A549 (cell line): ENCODE results near the gene ARPC5L.

Experiments used
- CBX8 ChIP-seq: fragments of 200-600 bp; sonication (generic); IDR thresholded peaks from 2 replicates; pipeline ENCODE4 v1.6.1; 2016
- CEBPB ChIP-seq, 2 experiments: fragments of >200 bp in 1 of 2; sonication (Bioruptor Twin) in 1 of 2; formaldehyde crosslinking in 1 of 2; IDR thresholded peaks; 2 replicates each; pipeline ENCODE4 v1.6.1; 2012 to 2016
- HEYL ChIP-seq: fragments of 250-450 bp; sonication (Bioruptor Pico); IDR thresholded peaks from 2 replicates; pipeline ENCODE4 v1.8.0; 2021; ENCODE audit warnings: mild to moderate bottlenecking, moderate library complexity
- MAFK ChIP-seq: fragments of 450-650 bp; IDR thresholded peaks from 2 replicates; pipeline ENCODE4 v1.6.1; 2014; ENCODE audit not compliant: partially characterized antibody
- POLR2A ChIP-seq: IDR thresholded peaks from 2 replicates; pipeline ENCODE4 v1.6.1; 2012; ENCODE audit warnings: mild to moderate bottlenecking, low read length
- RFX5 ChIP-seq: fragments of 450-650 bp; IDR thresholded peaks from 2 replicates; pipeline ENCODE4 v1.7.1; 2014; ENCODE audit warnings: antibody characterized with exemption, mild to moderate bottlenecking, moderate library complexity
- SREBF2 ChIP-seq: fragments of 450-650 bp; IDR thresholded peaks from 2 replicates; pipeline ENCODE4 v1.6.1; 2014; ENCODE audit warnings: mild to moderate bottlenecking, moderate library complexity
- ZFP36 ChIP-seq: fragments of 450-650 bp; IDR thresholded peaks from 2 replicates; pipeline ENCODE4 v1.6.1; 2014; ENCODE audit warnings: borderline replicate concordance; ENCODE audit not compliant: partially characterized antibody
- TF ChIP-seq, protein P1 (sequence below): fragments of >200 bp; sonication (Bioruptor Twin); formaldehyde crosslinking; IDR thresholded peaks from 3 replicates; pipeline ENCODE4 v1.5.1; 2016
- TF ChIP-seq, protein P2 (sequence below): fragments of 450-650 bp; IDR thresholded peaks from 2 replicates; pipeline ENCODE4 v1.6.1; 2014; ENCODE audit warnings: antibody characterized with exemption
- TF ChIP-seq, protein P3 (sequence below): IDR thresholded peaks from 2 replicates; pipeline ENCODE4 v1.6.1; 2012
- TF ChIP-seq, protein P4 (sequence below): fragments of 200-600 bp; sonication (generic); IDR thresholded peaks from 2 replicates; pipeline ENCODE4 v1.6.1; 2016; ENCODE audit warnings: antibody characterized with exemption, mild to moderate bottlenecking, moderate library complexity

DNA sequence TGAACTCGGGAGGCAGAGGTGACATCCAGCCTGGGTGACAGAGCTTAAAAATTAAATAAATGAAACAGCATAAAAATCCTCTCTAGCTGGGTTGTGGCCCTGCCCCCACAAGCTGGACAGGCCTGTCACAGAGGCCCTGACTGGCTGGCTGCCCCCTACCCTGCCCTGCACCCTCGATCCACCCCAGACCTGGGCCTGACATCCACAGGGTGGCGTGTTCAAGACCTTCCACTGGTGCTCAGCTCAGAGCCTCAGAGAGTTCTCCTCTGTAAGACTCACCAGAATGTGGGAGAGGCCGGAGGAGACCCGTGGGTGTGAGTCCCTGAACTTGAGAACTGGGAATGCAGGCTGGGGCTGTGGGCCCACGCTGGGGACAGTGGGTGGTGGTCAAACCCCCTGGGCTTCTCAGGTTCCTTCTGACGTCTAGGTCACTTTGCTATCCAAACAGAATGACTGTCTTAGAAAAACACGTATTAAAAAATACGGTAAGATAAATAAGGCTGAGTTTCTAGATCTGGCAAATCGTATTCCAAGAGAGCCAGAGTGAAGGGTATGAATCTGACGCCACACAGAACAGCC, 18.4 kb upstream of the ARPC5L start:
- TF ChIP-seq RFX5 (no peak), CEBPB (IDR thresholded peaks at IDR 0.05) (no peak), POLR2A (no peak), SREBF2 (no peak), ZFP36 (no peak), HEYL (CRISPR knock-in tag) (no peak), CBX8 (no peak), MAFK (no peak)
- TF ChIP-seq, protein P1, sequence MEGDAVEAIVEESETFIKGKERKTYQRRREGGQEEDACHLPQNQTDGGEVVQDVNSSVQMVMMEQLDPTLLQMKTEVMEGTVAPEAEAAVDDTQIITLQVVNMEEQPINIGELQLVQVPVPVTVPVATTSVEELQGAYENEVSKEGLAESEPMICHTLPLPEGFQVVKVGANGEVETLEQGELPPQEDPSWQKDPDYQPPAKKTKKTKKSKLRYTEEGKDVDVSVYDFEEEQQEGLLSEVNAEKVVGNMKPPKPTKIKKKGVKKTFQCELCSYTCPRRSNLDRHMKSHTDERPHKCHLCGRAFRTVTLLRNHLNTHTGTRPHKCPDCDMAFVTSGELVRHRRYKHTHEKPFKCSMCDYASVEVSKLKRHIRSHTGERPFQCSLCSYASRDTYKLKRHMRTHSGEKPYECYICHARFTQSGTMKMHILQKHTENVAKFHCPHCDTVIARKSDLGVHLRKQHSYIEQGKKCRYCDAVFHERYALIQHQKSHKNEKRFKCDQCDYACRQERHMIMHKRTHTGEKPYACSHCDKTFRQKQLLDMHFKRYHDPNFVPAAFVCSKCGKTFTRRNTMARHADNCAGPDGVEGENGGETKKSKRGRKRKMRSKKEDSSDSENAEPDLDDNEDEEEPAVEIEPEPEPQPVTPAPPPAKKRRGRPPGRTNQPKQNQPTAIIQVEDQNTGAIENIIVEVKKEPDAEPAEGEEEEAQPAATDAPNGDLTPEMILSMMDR, result no peak
- TF ChIP-seq, protein P2, sequence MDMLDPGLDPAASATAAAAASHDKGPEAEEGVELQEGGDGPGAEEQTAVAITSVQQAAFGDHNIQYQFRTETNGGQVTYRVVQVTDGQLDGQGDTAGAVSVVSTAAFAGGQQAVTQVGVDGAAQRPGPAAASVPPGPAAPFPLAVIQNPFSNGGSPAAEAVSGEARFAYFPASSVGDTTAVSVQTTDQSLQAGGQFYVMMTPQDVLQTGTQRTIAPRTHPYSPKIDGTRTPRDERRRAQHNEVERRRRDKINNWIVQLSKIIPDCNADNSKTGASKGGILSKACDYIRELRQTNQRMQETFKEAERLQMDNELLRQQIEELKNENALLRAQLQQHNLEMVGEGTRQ, result no peak
- TF ChIP-seq, protein P3, sequence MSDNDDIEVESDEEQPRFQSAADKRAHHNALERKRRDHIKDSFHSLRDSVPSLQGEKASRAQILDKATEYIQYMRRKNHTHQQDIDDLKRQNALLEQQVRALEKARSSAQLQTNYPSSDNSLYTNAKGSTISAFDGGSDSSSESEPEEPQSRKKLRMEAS, result no peak
- TF ChIP-seq, protein P4, sequence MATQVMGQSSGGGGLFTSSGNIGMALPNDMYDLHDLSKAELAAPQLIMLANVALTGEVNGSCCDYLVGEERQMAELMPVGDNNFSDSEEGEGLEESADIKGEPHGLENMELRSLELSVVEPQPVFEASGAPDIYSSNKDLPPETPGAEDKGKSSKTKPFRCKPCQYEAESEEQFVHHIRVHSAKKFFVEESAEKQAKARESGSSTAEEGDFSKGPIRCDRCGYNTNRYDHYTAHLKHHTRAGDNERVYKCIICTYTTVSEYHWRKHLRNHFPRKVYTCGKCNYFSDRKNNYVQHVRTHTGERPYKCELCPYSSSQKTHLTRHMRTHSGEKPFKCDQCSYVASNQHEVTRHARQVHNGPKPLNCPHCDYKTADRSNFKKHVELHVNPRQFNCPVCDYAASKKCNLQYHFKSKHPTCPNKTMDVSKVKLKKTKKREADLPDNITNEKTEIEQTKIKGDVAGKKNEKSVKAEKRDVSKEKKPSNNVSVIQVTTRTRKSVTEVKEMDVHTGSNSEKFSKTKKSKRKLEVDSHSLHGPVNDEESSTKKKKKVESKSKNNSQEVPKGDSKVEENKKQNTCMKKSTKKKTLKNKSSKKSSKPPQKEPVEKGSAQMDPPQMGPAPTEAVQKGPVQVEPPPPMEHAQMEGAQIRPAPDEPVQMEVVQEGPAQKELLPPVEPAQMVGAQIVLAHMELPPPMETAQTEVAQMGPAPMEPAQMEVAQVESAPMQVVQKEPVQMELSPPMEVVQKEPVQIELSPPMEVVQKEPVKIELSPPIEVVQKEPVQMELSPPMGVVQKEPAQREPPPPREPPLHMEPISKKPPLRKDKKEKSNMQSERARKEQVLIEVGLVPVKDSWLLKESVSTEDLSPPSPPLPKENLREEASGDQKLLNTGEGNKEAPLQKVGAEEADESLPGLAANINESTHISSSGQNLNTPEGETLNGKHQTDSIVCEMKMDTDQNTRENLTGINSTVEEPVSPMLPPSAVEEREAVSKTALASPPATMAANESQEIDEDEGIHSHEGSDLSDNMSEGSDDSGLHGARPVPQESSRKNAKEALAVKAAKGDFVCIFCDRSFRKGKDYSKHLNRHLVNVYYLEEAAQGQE, result no peak
